Sigmoid colon (tissue), 7 donors: Measurements from ENCODE around the gene IGFLR1. TPM values are rescaled to one million over a fixed set of nuclear protein-coding genes. Genes with fewer than 3 reads are reported as not detected.

Experiments
- DNase-seq: peaks from one replicate; pipeline ENCODE4 v3.0.0-alpha.2; 2019
- H3K27ac ChIP-seq, 4 donors: fragments of 200-600 bp; sonication (generic); one replicate each; pipeline ENCODE4 v1.5.1; 2016 to 2019; ENCODE audit warnings: mild to moderate bottlenecking in 1 of 4
- H3K27me3 ChIP-seq, 3 donors: fragments of 200-600 bp; sonication (generic); one replicate each; pipeline ENCODE4 v1.5.1; 2019; ENCODE audit warnings: mild to moderate bottlenecking in 1 of 3
- H3K36me3 ChIP-seq, 4 donors: fragments of 200-600 bp; sonication (generic); one replicate each; pipeline ENCODE4 v1.5.1; 2016 to 2019
- H3K4me1 ChIP-seq, 4 donors: fragments of 200-600 bp; sonication (generic); one replicate each; pipeline ENCODE4 v1.5.1; 2017 to 2019
- H3K4me3 ChIP-seq, 4 donors: fragments of 200-600 bp; sonication (generic); one replicate each; pipeline ENCODE4 v1.5.1; 2017 to 2019; ENCODE audit warnings: mild to moderate bottlenecking in 2 of 4, moderate library complexity in 1 of 4
- H3K9me3 ChIP-seq, 4 donors: fragments of 200-600 bp in 3 of 4; sonication (generic) in 3 of 4; one replicate each; pipeline versions ENCODE4 v1.5.1 to v1.6.1; 2013 to 2019
- CTCF ChIP-seq, 4 experiments: fragments of 450-650 bp in 3 of 4; fragments of 200-600 bp in 1 of 4; IDR thresholded peaks; one replicate each; pipeline ENCODE4 v1.5.1; 2016 to 2019; ENCODE audit warnings: antibody characterized with exemption in 4 of 4, mild to moderate bottlenecking in 3 of 4, moderate library complexity in 2 of 4
- EP300 ChIP-seq, 4 donors: sonication (generic); formaldehyde crosslinking; IDR thresholded peaks; one replicate each; pipeline ENCODE4 v1.6.1; 2017; ENCODE audit warnings: antibody characterized with exemption in 4 of 4
- POLR2A ChIP-seq, 2 donors: fragments of 450-650 bp; IDR thresholded peaks; one replicate each; pipeline ENCODE4 v1.6.1; 2016; ENCODE audit warnings: antibody characterized with exemption in 2 of 2, mild to moderate bottlenecking in 2 of 2, moderate library complexity in 2 of 2
- POLR2AphosphoS5 ChIP-seq, 4 donors: sonication (generic); formaldehyde crosslinking; IDR thresholded peaks; one replicate each; pipeline ENCODE4 v1.6.1; 2017; ENCODE audit warnings: antibody characterized with exemption in 4 of 4
- WGBS, 2 donors: extraction: QIAGEN DNeasy Blood & Tissue Kit; methylation state at CpG; one replicate each; pipeline ENCODE4 v1.1.7; 2013; 5-methylcytosine and 5-hydroxymethylcytosine counted together
- intact Hi-C: fragments of 100-400 bp; cut with DNase I; formaldehyde crosslinking; loops from one replicate; pipeline ENCODE4 v1.15.1; 2023
- polyA plus RNA-seq, 3 donors: library from polyadenylated mRNA; stranded (reverse); fragments of 200-250 nt; gene quantifications; one replicate each; pipeline ENCODE4 v1.2.3, GENCODE V29; 2013
- total RNA-seq, 4 donors: library from RNA; depleted of rRNA; stranded (reverse); fragments of >200 nt; gene quantifications; one replicate each; pipeline ENCODE4 v1.1.0, GENCODE V29; 2016
- donor health status: healthy with polysubstance abuse.
- donor health status: Bipolar disorder and iron deficiency.
- donor health status: healthy.

IGFLR1 gene
- total and polyA plus RNA-seq, 7 donors: 2.5 to 25.0 (median 9.0) TPM

- WGBS, 2 donors: 79 to 89% methylated on average over 34 of the region's 34 CpGs
- H3K36me3 ChIP-seq: peaks cover 0 to 36% (median 7%) of the 10 kb centered on the region in 4 donors
- TF ChIP-seq EP300 (IDR thresholded peaks at IDR 0.05) (no peak), CTCF (IDR thresholded peaks at IDR 0.05) (no peak), POLR2AphosphoS5 (IDR thresholded peaks at IDR 0.05) (no peak), POLR2A (IDR thresholded peaks at IDR 0.05) (no peak)
- intact Hi-C loops: no loop called here
- H3K4me1 ChIP-seq: peaks cover 0 to 11% (median 0%) of the 10 kb centered on the region in 4 donors
- H3K4me3 ChIP-seq: no peak overlapping the region
- no peak overlapping the region for H3K27ac ChIP-seq
- DNase-seq: no peak
- H3K9me3 ChIP-seq: no peaks in the 10 kb centered on the region
- no peaks in the 10 kb centered on the region for H3K27me3 ChIP-seq
Observed at GRCh38 chr19:35767288-35768081, 25.2 kb upstream of the IGFLR1 start.

GRCh38 chr19:35766571-35767104 lies 24.4 kb upstream of the IGFLR1 start:
- DNase-seq: no peak
- Histone ChIP-seq H3K27me3 (no peaks in the 10 kb centered on the region), H3K9me3 (no peaks in the 10 kb centered on the region), H3K27ac (no peak overlapping the region), H3K4me1 (peaks cover 0 to 11% (median 0%) of the 10 kb centered on the region in 4 donors), H3K36me3 (peaks cover 0 to 44% (median 12%) of the 10 kb centered on the region in 4 donors), H3K4me3 (no peak overlapping the region)
- intact Hi-C loops: no loop called here
- WGBS, 2 donors: 88 to 90% methylated on average over 11 of the region's 11 CpGs
- TF ChIP-seq POLR2AphosphoS5 (IDR thresholded peaks at IDR 0.05) (no peak), EP300 (IDR thresholded peaks at IDR 0.05) (no peak), POLR2A (IDR thresholded peaks at IDR 0.05) (no peak), CTCF (IDR thresholded peaks at IDR 0.05) (no peak)

GRCh38 chr19:35764432-35765315 lies 22.4 kb upstream of the IGFLR1 start:
- Histone ChIP-seq H3K27me3 (no peaks in the 10 kb centered on the region), H3K4me3 (no peak overlapping the region), H3K9me3 (no peaks in the 10 kb centered on the region), H3K4me1 (peaks cover 0 to 19% (median under 1%) of the 10 kb centered on the region in 4 donors), H3K36me3 (peaks cover 0 to 59% (median 12%) of the 10 kb centered on the region in 4 donors), H3K27ac (no peak overlapping the region)
- WGBS, 2 donors: 94 to 97% methylated on average over 17 of the region's 17 CpGs
- DNase-seq: no peak
- intact Hi-C loops: no loop called here
- no peak for TF ChIP-seq CTCF (IDR thresholded peaks at IDR 0.05)
- TF ChIP-seq POLR2AphosphoS5 (IDR thresholded peaks at IDR 0.05): no peak
- no peak for TF ChIP-seq EP300 (IDR thresholded peaks at IDR 0.05)
- no peak for TF ChIP-seq POLR2A (IDR thresholded peaks at IDR 0.05)

- Histone ChIP-seq H3K27me3 (no peaks in the 10 kb centered on the region), H3K36me3 (peaks cover 0 to 55% (median 12%) of the 10 kb centered on the region in 4 donors), H3K4me1 (peaks cover 0 to 39% (median 27%) of the 10 kb centered on the region in 4 donors), H3K4me3 (no peak overlapping the region), H3K27ac (no peak overlapping the region), H3K9me3 (no peaks in the 10 kb centered on the region)
- 96 to 98% methylated on average over 4 of the region's 4 CpGs for WGBS, 2 donors
- TF ChIP-seq POLR2AphosphoS5 (IDR thresholded peaks at IDR 0.05) (no peak), POLR2A (IDR thresholded peaks at IDR 0.05) (no peak), CTCF (IDR thresholded peaks at IDR 0.05) (no peak), EP300 (IDR thresholded peaks at IDR 0.05) (no peak)
- no peak for DNase-seq
- intact Hi-C loops: no loop called here
Observed at GRCh38 chr19:35760711-35761349, 18.6 kb upstream of the IGFLR1 start.
